OCI-LY1 (cell line): ENCODE data around the gene LGALS13.
A peak's percentile ranks its signal among the peaks of the same experiment; 100 is the strongest.
"Not testable (repeated sequence)": the region's sequence is repeated elsewhere in the genome, so short reads cannot be mapped to it uniquely, and the experiment has no call there.

Source experiments
- H2AFZ ChIP-seq: fragments of 200-600 bp; sonication (generic), shearing (Covaris generic); 2 replicates; pipeline ENCODE4 v1.6.0; 2014; ENCODE audit warnings: antibody characterized with exemption, mild to moderate bottlenecking, low read length
- H3F3A ChIP-seq: fragments of 200-600 bp; sonication (generic), shearing (Covaris generic); 2 replicates; pipeline ENCODE4 v1.6.0; 2014; ENCODE audit warnings: mild to moderate bottlenecking, antibody characterized with exemption, low read length, moderate library complexity; ENCODE audit not compliant: insufficient read depth
- H3K27ac ChIP-seq: fragments of 200-600 bp; sonication (generic); 2 replicates; pipeline ENCODE4 v1.5.1; 2014; ENCODE audit warnings: low read length, mixed run types, mild to moderate bottlenecking, low read depth; ENCODE audit not compliant: poor library complexity, severe bottlenecking
- H3K27me3 ChIP-seq: fragments of 200-600 bp; sonication (generic); 2 replicates; pipeline ENCODE4 v1.6.0; 2014; ENCODE audit warnings: antibody characterized with exemption, mild to moderate bottlenecking, low read length, moderate library complexity; ENCODE audit not compliant: insufficient read depth
- H3K36me3 ChIP-seq: fragments of 200-600 bp; sonication (generic); 2 replicates; pipeline ENCODE4 v1.6.1; 2014; ENCODE audit warnings: mild to moderate bottlenecking, antibody characterized with exemption, low read length, moderate library complexity, mixed read lengths; ENCODE audit not compliant: insufficient read depth
- H3K4me1 ChIP-seq: fragments of 200-600 bp; sonication (generic); 2 replicates; pipeline ENCODE4 v1.5.1; 2014; ENCODE audit warnings: mild to moderate bottlenecking, low read length, moderate library complexity; ENCODE audit not compliant: insufficient read depth, severe bottlenecking
- H3K4me2 ChIP-seq: fragments of 200-600 bp; sonication (generic), shearing (Covaris generic); 2 replicates; pipeline ENCODE4 v1.6.1; 2014; ENCODE audit warnings: low read length
- H3K4me3 ChIP-seq: fragments of 200-600 bp; sonication (generic); 2 replicates; pipeline ENCODE4 v1.5.1; 2014; ENCODE audit warnings: low read length, low read depth, mild to moderate bottlenecking, mixed read lengths; ENCODE audit not compliant: poor library complexity, severe bottlenecking
- H3K79me2 ChIP-seq: fragments of 200-600 bp; shearing (Covaris generic); 2 replicates; pipeline ENCODE4 v1.6.1; 2016; ENCODE audit warnings: mixed run types, low read length, mixed read lengths; ENCODE audit not compliant: insufficient read depth
- H3K9ac ChIP-seq: fragments of 200-600 bp; sonication (generic), shearing (Covaris generic); 2 replicates; pipeline ENCODE4 v1.6.1; 2014; ENCODE audit warnings: mild to moderate bottlenecking, low read length, mixed read lengths
- H3K9me2 ChIP-seq: fragments of 200-600 bp; sonication (generic), shearing (Covaris generic); 2 replicates; pipeline ENCODE4 v1.6.1; 2014; ENCODE audit warnings: low read depth, mild to moderate bottlenecking, low read length, mixed read lengths
- H3K9me3 ChIP-seq: fragments of 200-600 bp; shearing (Covaris generic); 2 replicates; pipeline ENCODE4 v1.6.1; 2014; ENCODE audit warnings: low read length, mixed read lengths
- H4K20me1 ChIP-seq: fragments of 200-600 bp; sonication (generic), shearing (Covaris generic); 2 replicates; pipeline ENCODE4 v1.6.0; 2016; ENCODE audit warnings: mild to moderate bottlenecking, low read length; ENCODE audit not compliant: insufficient read depth
- EZH2 ChIP-seq: fragments of 200-600 bp; sonication (generic), shearing (Covaris generic); IDR thresholded peaks from 2 replicates; pipeline ENCODE4 v1.8.0; 2017; ENCODE audit warnings: borderline replicate concordance, mixed run types, mild to moderate bottlenecking, antibody characterized with exemption, low read length, moderate library complexity, mixed read lengths
- TF ChIP-seq, protein P1 (sequence below): fragments of 200-600 bp; sonication (generic), shearing (Covaris generic); IDR thresholded peaks from 2 replicates; pipeline ENCODE4 v1.5.1; 2017; ENCODE audit warnings: mild to moderate bottlenecking, antibody characterized with exemption, low read length, moderate library complexity, mixed read lengths

Gene LGALS13

DNA sequence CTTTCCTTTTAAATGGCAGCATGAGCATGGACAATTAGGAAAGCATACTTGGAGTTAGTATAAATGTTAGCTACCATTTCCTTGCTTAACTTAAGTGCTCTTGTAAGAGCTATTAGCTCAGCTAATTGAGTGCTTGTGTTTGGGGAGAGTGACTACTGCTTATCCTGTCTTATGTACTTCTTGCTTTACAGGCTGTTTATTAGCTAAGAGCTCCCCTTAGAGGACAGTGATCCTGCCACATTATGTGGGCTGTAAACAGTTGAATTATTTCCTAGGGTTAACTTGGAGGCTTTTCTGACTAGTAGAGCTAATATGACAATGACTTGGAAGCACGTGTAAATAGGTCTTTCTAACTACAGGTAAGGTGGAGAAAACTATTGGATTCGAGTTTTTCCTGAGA lies 25.3 kb downstream of the LGALS13 start:
- H3K27ac ChIP-seq, H4K20me1 ChIP-seq, H3K9me2 ChIP-seq, H3K9me3 ChIP-seq, H3K4me3 ChIP-seq, H3K4me2 ChIP-seq, H2AFZ ChIP-seq, H3K79me2 ChIP-seq, H3K9ac ChIP-seq, H3K27me3 ChIP-seq, H3F3A ChIP-seq, H3K4me1 ChIP-seq, H3K36me3 ChIP-seq: not testable (repeated sequence)
- TF ChIP-seq, protein P1, sequence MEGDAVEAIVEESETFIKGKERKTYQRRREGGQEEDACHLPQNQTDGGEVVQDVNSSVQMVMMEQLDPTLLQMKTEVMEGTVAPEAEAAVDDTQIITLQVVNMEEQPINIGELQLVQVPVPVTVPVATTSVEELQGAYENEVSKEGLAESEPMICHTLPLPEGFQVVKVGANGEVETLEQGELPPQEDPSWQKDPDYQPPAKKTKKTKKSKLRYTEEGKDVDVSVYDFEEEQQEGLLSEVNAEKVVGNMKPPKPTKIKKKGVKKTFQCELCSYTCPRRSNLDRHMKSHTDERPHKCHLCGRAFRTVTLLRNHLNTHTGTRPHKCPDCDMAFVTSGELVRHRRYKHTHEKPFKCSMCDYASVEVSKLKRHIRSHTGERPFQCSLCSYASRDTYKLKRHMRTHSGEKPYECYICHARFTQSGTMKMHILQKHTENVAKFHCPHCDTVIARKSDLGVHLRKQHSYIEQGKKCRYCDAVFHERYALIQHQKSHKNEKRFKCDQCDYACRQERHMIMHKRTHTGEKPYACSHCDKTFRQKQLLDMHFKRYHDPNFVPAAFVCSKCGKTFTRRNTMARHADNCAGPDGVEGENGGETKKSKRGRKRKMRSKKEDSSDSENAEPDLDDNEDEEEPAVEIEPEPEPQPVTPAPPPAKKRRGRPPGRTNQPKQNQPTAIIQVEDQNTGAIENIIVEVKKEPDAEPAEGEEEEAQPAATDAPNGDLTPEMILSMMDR: peak; percentile 15; the same call in 1 of the 2 replicates

DNA sequence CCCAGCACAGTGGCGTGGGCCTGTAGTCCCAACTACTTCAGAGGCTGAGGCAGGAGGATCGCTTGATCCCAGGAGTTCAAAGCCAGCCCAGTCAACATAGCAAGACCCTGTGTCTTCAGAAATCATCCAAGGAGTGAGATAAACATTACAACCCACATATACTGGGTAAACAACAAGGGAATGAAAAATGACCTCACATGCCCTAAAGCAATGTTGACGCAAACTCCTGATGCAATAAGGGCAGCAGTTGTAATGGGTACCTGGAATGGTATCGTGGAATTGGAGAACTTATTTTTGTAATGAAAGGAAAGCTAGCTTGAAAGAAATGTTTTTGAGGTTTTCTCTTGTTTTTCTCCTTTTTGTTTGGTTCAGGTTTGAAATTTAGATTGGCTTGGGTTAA lies 28.9 kb downstream of the LGALS13 start:
- no peaks in the 10 kb centered on the region for H3K79me2 ChIP-seq
- no peaks in the 10 kb centered on the region for H3K9me3 ChIP-seq
- no peaks in the 10 kb centered on the region for H3K27me3 ChIP-seq
- H3K36me3 ChIP-seq: no peaks in the 10 kb centered on the region
- no peak overlapping the region for H3K4me3 ChIP-seq
- TF ChIP-seq EZH2: no peak
- TF ChIP-seq, protein P1: no peak
- H3K9me2 ChIP-seq: no peaks in the 10 kb centered on the region
- H3K27ac ChIP-seq: no peak overlapping the region
- no peaks in the 10 kb centered on the region for H3F3A ChIP-seq
- no peaks in the 10 kb centered on the region for H3K4me1 ChIP-seq
- H3K4me2 ChIP-seq: no peak overlapping the region
- no peaks in the 10 kb centered on the region for H4K20me1 ChIP-seq
- H2AFZ ChIP-seq: no peak overlapping the region
- H3K9ac ChIP-seq: no peak overlapping the region

DNA sequence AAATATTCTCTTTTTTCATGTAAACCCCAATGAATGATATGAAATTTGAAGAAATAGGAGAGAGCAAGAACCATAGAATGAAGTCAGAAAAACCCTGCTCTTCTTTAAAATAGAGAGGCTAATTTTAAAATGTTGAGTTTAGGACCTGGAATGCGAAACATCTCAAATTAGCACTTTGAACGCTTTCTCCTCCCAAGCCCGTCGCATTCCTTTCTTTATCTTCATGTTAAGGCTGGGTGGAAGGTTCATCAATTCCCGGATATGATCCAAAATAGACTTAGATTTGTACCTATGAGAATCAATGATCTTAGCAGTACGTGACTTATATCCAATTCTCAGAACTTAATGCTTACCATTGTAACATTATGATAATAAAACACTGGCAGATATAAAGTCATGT lies 29.3 kb downstream of the LGALS13 start:
- no peaks in the 10 kb centered on the region for H3K27me3 ChIP-seq
- no peaks in the 10 kb centered on the region for H3F3A ChIP-seq
- TF ChIP-seq, protein P1: no peak
- TF ChIP-seq EZH2: no peak
- no peak overlapping the region for H3K27ac ChIP-seq
- H3K9me2 ChIP-seq: no peaks in the 10 kb centered on the region
- no peak overlapping the region for H3K4me3 ChIP-seq
- H4K20me1 ChIP-seq: no peaks in the 10 kb centered on the region
- no peak overlapping the region for H3K4me2 ChIP-seq
- H3K79me2 ChIP-seq: no peaks in the 10 kb centered on the region
- H3K9ac ChIP-seq: no peak overlapping the region
- H3K4me1 ChIP-seq: no peaks in the 10 kb centered on the region
- no peak overlapping the region for H2AFZ ChIP-seq
- no peaks in the 10 kb centered on the region for H3K36me3 ChIP-seq
- no peaks in the 10 kb centered on the region for H3K9me3 ChIP-seq
